CD14-positive monocyte (primary cell): Measurements from ENCODE around the gene NAE1. TPM values are rescaled to one million over a fixed set of nuclear protein-coding genes. Genes with fewer than 3 reads are reported as not detected.

Source experiments
- DNase-seq, 3 donors: peaks; one replicate each; pipeline ENCODE4 v3.0.0-alpha.2; 2011 to 2022
- H2AFZ ChIP-seq: 2 replicates; pipeline ENCODE4 v1.6.0; 2012; ENCODE audit warnings: mild to moderate bottlenecking, low read depth, low read length, inconsistent platforms; ENCODE audit not compliant: insufficient read depth, poor library complexity, severe bottlenecking
- H3K27ac ChIP-seq, 2 donors: 1 replicate in 1 of 2; 2 replicates in 1 of 2; pipeline ENCODE4 v1.5.1; 2012 to 2013; ENCODE audit warnings: low read length in 2 of 2, control low read depth in 1 of 2, inconsistent platforms in 1 of 2, low read depth in 1 of 2, mild to moderate bottlenecking in 1 of 2
- H3K27me3 ChIP-seq, 2 donors: one replicate each; pipeline versions ENCODE4 v1.6.0 to v1.6.1; 2011 to 2013; ENCODE audit warnings: low read length in 2 of 2; ENCODE audit not compliant: control insufficient read depth in 2 of 2, insufficient read depth in 2 of 2
- H3K36me3 ChIP-seq, 2 donors: replicated peaks in 1 of 2; 1 replicate in 1 of 2; 2 replicates in 1 of 2; pipeline versions ENCODE4 v1.5.1 to v1.6.1; 2012 to 2013; ENCODE audit warnings: low read length in 2 of 2, control low read depth in 1 of 2, inconsistent platforms in 1 of 2, mild to moderate bottlenecking in 1 of 2; ENCODE audit not compliant: insufficient read depth in 2 of 2, control insufficient read depth in 1 of 2
- H3K4me1 ChIP-seq, 2 donors: 1 replicate in 1 of 2; 2 replicates in 1 of 2; pipeline versions ENCODE4 v1.5.1 to v1.6.1; 2012 to 2013; ENCODE audit warnings: low read length in 2 of 2, control low read depth in 1 of 2, inconsistent platforms in 1 of 2, mild to moderate bottlenecking in 1 of 2, moderate library complexity in 1 of 2; ENCODE audit not compliant: insufficient read depth in 2 of 2, control insufficient read depth in 1 of 2
- H3K4me2 ChIP-seq: replicated peaks from 2 replicates; pipeline ENCODE3; 2012; ENCODE audit warnings: low read length, moderate library complexity, mild to moderate bottlenecking; ENCODE audit not compliant: poor library complexity, severe bottlenecking; ENCODE audit errors: extremely low read depth
- H3K4me3 ChIP-seq, 3 experiments: fragments of 200-600 bp in 1 of 3; sonication (generic) in 1 of 3; replicated peaks in 1 of 3; 1 replicate in 2 of 3; 2 replicates in 1 of 3; pipeline ENCODE4 v1.5.1; 2011 to 2013; ENCODE audit warnings: low read length in 3 of 3, mild to moderate bottlenecking in 3 of 3, control low read depth in 2 of 3, low read depth in 2 of 3, inconsistent platforms in 1 of 3, moderate library complexity in 1 of 3
- H3K79me2 ChIP-seq: 2 replicates; pipeline ENCODE4 v1.6.0; 2012; ENCODE audit warnings: mild to moderate bottlenecking, control low read depth, inconsistent platforms, low read length, moderate library complexity; ENCODE audit not compliant: insufficient read depth
- H3K9ac ChIP-seq: 2 replicates; pipeline ENCODE4 v1.6.0; 2017; ENCODE audit warnings: low read length, mild to moderate bottlenecking; ENCODE audit not compliant: insufficient read depth, poor library complexity, severe bottlenecking
- H3K9me3 ChIP-seq, 2 donors: replicated peaks in 1 of 2; 1 replicate in 1 of 2; 2 replicates in 1 of 2; pipeline versions ENCODE4 v1.5.1 to v1.6.1; 2012 to 2013; ENCODE audit warnings: low read length in 2 of 2, control low read depth in 1 of 2; ENCODE audit not compliant: control insufficient read depth in 1 of 2, insufficient read depth in 1 of 2
- H4K20me1 ChIP-seq: 2 replicates; pipeline ENCODE4 v1.6.0; 2012; ENCODE audit warnings: mild to moderate bottlenecking, low read length, control low read depth, moderate library complexity; ENCODE audit not compliant: insufficient read depth
- H3K27ac Mint-ChIP-seq, 7 donors: one replicate each; pipeline ENCODE4 v1.8.0; 2020; ENCODE audit warnings: mild to moderate bottlenecking in 7 of 7, mixed read lengths in 7 of 7, moderate library complexity in 6 of 7, inconsistent platforms in 2 of 7
- H3K27me3 Mint-ChIP-seq, 3 donors: one replicate each; pipeline ENCODE4 v1.8.0; 2021 to 2022; ENCODE audit warnings: low read depth in 3 of 3, mild to moderate bottlenecking in 3 of 3, mixed read lengths in 3 of 3, moderate library complexity in 3 of 3, inconsistent platforms in 1 of 3
- H3K36me3 Mint-ChIP-seq, 2 donors: one replicate each; pipeline ENCODE4 v1.8.0; 2020; ENCODE audit warnings: mixed read lengths in 2 of 2, inconsistent platforms in 1 of 2, mild to moderate bottlenecking in 1 of 2
- H3K4me1 Mint-ChIP-seq: one replicate; pipeline ENCODE4 v1.8.0; 2020; ENCODE audit warnings: mild to moderate bottlenecking, mixed read lengths
- H3K4me3 Mint-ChIP-seq, 2 donors: one replicate each; pipeline ENCODE4 v1.8.0; 2020; ENCODE audit warnings: mild to moderate bottlenecking in 2 of 2, mixed read lengths in 2 of 2, moderate library complexity in 1 of 2
- H3K9me3 Mint-ChIP-seq, 7 donors: one replicate each; pipeline ENCODE4 v1.8.0; 2020 to 2022; ENCODE audit warnings: mixed read lengths in 7 of 7, mild to moderate bottlenecking in 6 of 7, moderate library complexity in 6 of 7, inconsistent platforms in 2 of 7
- CTCF ChIP-seq: fragments of 200-600 bp; IDR thresholded peaks from one replicate; pipeline ENCODE4 v1.8.0; 2022; ENCODE audit warnings: antibody characterized with exemption, mild to moderate bottlenecking
- WGBS: methylation state at CpG from one replicate; pipeline ENCODE4 v1.1.5; 2013; ENCODE audit warnings: missing lambda C conversion rate; ENCODE audit not compliant: insufficient coverage; 5-methylcytosine and 5-hydroxymethylcytosine counted together
- intact Hi-C, 2 donors: fragments of 100-400 bp; cut with micrococcal nuclease; formaldehyde crosslinking; loops; one replicate each; pipeline versions ENCODE4 v1.15.0 to v1.15.1; 2023
- polyA plus RNA-seq, 3 donors: library from polyadenylated mRNA; depleted of rRNA in 1 of 3; unstranded in 2 of 3; stranded (reverse) in 1 of 3; fragments of 300-500 nt in 2 of 3; fragments of >200 nt in 1 of 3; fragmentation: Illumina TruSeq in 2 of 3; gene quantifications; 1 replicate in 2 of 3; 2 replicates in 1 of 3; pipeline ENCODE4 v1.2.3, GENCODE V29; 2012 to 2021

NAE1 gene
- polyA plus RNA-seq, 3 donors, result 10.8 to 18.6 (median 16.8) TPM

DNA sequence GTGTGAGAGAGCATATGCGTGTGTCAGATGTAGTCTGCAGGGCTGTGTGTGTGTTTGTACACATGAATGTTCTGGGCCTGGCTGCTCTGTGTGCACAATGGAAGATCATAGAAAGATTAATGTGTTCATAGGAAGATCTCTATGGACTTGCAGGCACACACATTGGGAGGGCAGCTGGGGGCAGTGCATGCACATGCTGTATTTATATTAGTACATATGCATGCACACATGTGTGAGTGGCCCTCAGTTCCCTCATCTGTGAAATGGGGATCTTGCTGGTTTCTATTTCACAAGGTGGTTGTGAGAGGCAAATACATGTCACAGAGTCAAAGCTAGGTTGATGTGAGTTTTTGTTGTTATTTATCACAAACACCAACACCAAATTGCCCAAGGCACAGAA lies 15.5 kb upstream of the NAE1 start:
- Histone ChIP-seq H3K27me3 (peaks cover 22 to 60% of the 10 kb centered on the region in 2 donors), H3K4me3 (no peak overlapping the region), H3K79me2 (no peaks in the 10 kb centered on the region), H4K20me1 (no peaks in the 10 kb centered on the region), H3K36me3 (no peaks in the 10 kb centered on the region), H3K9me3 (peaks cover 0 to 14% of the 10 kb centered on the region in 2 donors), H3K27ac (no peak overlapping the region), H3K9ac (no peak overlapping the region), H2AFZ (no peak overlapping the region), H3K4me2 (no peak overlapping the region), H3K4me1 (peaks cover 13 to 16% of the 10 kb centered on the region in 2 donors)
- H3K27ac Mint-ChIP-seq, result no peak overlapping the region
- TF ChIP-seq CTCF, result no peak
- WGBS, result 100% methylated on average over 1 of the region's 1 CpG
- peak overlapping the region in 1 of 2 donors; percentile 80 for H3K4me3 Mint-ChIP-seq
- intact Hi-C loops, result no loop called here
- no peak for DNase-seq
- peaks cover 60 to 86% (median 69%) of the 10 kb centered on the region in 3 donors for H3K27me3 Mint-ChIP-seq
- H3K4me1 Mint-ChIP-seq, result peaks cover 22% of the 10 kb centered on the region
- H3K9me3 Mint-ChIP-seq, result peaks cover 0 to 11% (median 3%) of the 10 kb centered on the region in 7 donors
- H3K36me3 Mint-ChIP-seq, result peaks cover 0 to 9% of the 10 kb centered on the region in 2 donors

- peaks cover 0 to 11% (median 3%) of the 10 kb centered on the region in 7 donors for H3K9me3 Mint-ChIP-seq
These were observed 15.0 kb upstream of the NAE1 start for GRCh38 chr16:66845791-66846221.

More at GRCh38 chr16:66845791-66846221, 15.0 kb upstream of the NAE1 start:
- Mint-ChIP-seq H3K27me3 (peaks cover 58 to 81% (median 65%) of the 10 kb centered on the region in 3 donors), H3K27ac (no peak overlapping the region), H3K36me3 (peaks cover 0 to 9% of the 10 kb centered on the region in 2 donors), H3K4me3 (peak overlapping the region in 1 of 2 donors; percentile 80), H3K4me1 (peaks cover 20% of the 10 kb centered on the region)
- Histone ChIP-seq H3K79me2 (no peaks in the 10 kb centered on the region), H3K9me3 (peaks cover 0 to 14% of the 10 kb centered on the region in 2 donors), H3K27ac (no peak overlapping the region), H3K36me3 (no peaks in the 10 kb centered on the region), H3K4me2 (no peak overlapping the region), H3K27me3 (peaks cover 22 to 55% of the 10 kb centered on the region in 2 donors), H3K4me3 (no peak overlapping the region), H4K20me1 (no peaks in the 10 kb centered on the region), H2AFZ (no peak overlapping the region), H3K9ac (no peak overlapping the region), H3K4me1 (peaks cover 13 to 16% of the 10 kb centered on the region in 2 donors)
- no peak for DNase-seq
- WGBS, result 83% methylated on average over 9 of the region's 9 CpGs
- no peak for TF ChIP-seq CTCF
- intact Hi-C loops, result no loop called here
